HepG2 (cell line): ENCODE data around the gene NME2. TPM values are rescaled to one million over a fixed set of nuclear protein-coding genes. Genes with fewer than 3 reads are reported as not detected.

ENCODE experiments used
- FOXC1 ChIP-seq: sonication (generic); formaldehyde crosslinking; IDR thresholded peaks from 2 replicates; pipeline ENCODE4 v1.8.0; 2022; ENCODE audit warnings: mild to moderate bottlenecking, missing genetic modification reagents, borderline replicate concordance
- FOXP4 ChIP-seq: sonication (generic); formaldehyde crosslinking; IDR thresholded peaks from 2 replicates; pipeline ENCODE4 v1.4.0; 2020; ENCODE audit warnings: missing genetic modification reagents
- GFI1 ChIP-seq: sonication (generic); formaldehyde crosslinking; IDR thresholded peaks from 2 replicates; pipeline ENCODE4 v1.5.0; 2020; ENCODE audit warnings: missing genetic modification reagents, mild to moderate bottlenecking, borderline replicate concordance
- KLF6 ChIP-seq: IDR thresholded peaks from 2 replicates; pipeline ENCODE4 v1.8.0; 2016; ENCODE audit warnings: missing biosample characterization, missing genetic modification reagents
- NFE2 ChIP-seq: sonication (generic); formaldehyde crosslinking; IDR thresholded peaks from 2 replicates; pipeline ENCODE4 v1.4.0; 2020; ENCODE audit warnings: missing genetic modification reagents
- POLR2A ChIP-seq, 2 experiments: IDR thresholded peaks; 2 replicates each; pipeline ENCODE4 v1.6.1; 2011; ENCODE audit warnings: low read depth in 2 of 2, low read length in 2 of 2, mild to moderate bottlenecking in 1 of 2, moderate library complexity in 1 of 2; ENCODE audit not compliant: insufficient read depth in 1 of 2
- REPIN1 ChIP-seq: sonication (generic); formaldehyde crosslinking; IDR thresholded peaks from 2 replicates; pipeline ENCODE4 v1.8.0; 2022; ENCODE audit warnings: missing genetic modification reagents, low read depth, mild to moderate bottlenecking, borderline replicate concordance
- ZFP36 ChIP-seq: fragments of 150-350 bp; IDR thresholded peaks from 2 replicates; pipeline ENCODE4 v1.6.1; 2018; ENCODE audit warnings: borderline replicate concordance, low read length, low read depth; ENCODE audit not compliant: partially characterized antibody
- ZNF407 ChIP-seq: sonication (generic); formaldehyde crosslinking; IDR thresholded peaks from one replicate; pipeline ENCODE4 v1.5.1; 2020; ENCODE audit warnings: mild to moderate bottlenecking, missing genetic modification reagents; ENCODE audit errors: not compliant biosample characterization
- ZNF562 ChIP-seq: sonication (generic); formaldehyde crosslinking; IDR thresholded peaks from 2 replicates; pipeline ENCODE4 v1.8.0; 2022; ENCODE audit warnings: missing genetic modification reagents, borderline replicate concordance
- ZNF619 ChIP-seq: sonication (generic); formaldehyde crosslinking; IDR thresholded peaks from 2 replicates; pipeline ENCODE4 v1.4.0; 2020; ENCODE audit warnings: mild to moderate bottlenecking, missing genetic modification reagents
- ZNF674 ChIP-seq: sonication (generic); formaldehyde crosslinking; IDR thresholded peaks from 2 replicates; pipeline ENCODE4 v1.5.0; 2020; ENCODE audit warnings: low read depth, mild to moderate bottlenecking, missing genetic modification reagents
- ZNF678 ChIP-seq: sonication (generic); formaldehyde crosslinking; IDR thresholded peaks from 2 replicates; pipeline ENCODE4 v1.4.0; 2020; ENCODE audit warnings: mild to moderate bottlenecking, missing genetic modification reagents
- ZNF747 ChIP-seq: sonication (generic); formaldehyde crosslinking; IDR thresholded peaks from 2 replicates; pipeline ENCODE4 v1.8.1; 2023; ENCODE audit warnings: missing genetic modification reagents, mild to moderate bottlenecking, borderline replicate concordance
- ZNF749 ChIP-seq: sonication (generic); formaldehyde crosslinking; IDR thresholded peaks from 2 replicates; pipeline ENCODE4 v1.8.0; 2022; ENCODE audit warnings: mild to moderate bottlenecking, missing genetic modification reagents, moderate library complexity, borderline replicate concordance
- ZSCAN20 ChIP-seq: sonication (generic); formaldehyde crosslinking; IDR thresholded peaks from 2 replicates; pipeline ENCODE4 v1.4.0; 2020; ENCODE audit warnings: missing genetic modification reagents, mild to moderate bottlenecking, borderline replicate concordance
- polyA plus RNA-seq, 8 experiments: library from polyadenylated mRNA; depleted of rRNA in 3 of 8; stranded (reverse) in 7 of 8; unstranded in 1 of 8; fragments of >200 nt; fragmentation: Illumina TruSeq in 4 of 8; extraction: Trizol in 4 of 8; gene quantifications; 2 replicates each; pipeline versions ENCODE4 v1.2.1 to v1.2.3, GENCODE V29; 2011 to 2016; ENCODE audit warnings: low read depth in 4 of 8, missing spikeins in 1 of 8, mixed read lengths in 1 of 8; ENCODE audit not compliant: insufficient read depth in 1 of 8
- total RNA-seq, 5 experiments: library from RNA; depleted of rRNA; stranded (reverse); fragments of >200 nt; fragmentation: Illumina TruSeq; extraction: Trizol; gene quantifications; 2 replicates each; pipeline ENCODE4 v1.2.3, GENCODE V29; 2016; ENCODE audit warnings: low read depth in 1 of 5
- TF ChIP-seq, protein P1 (sequence below): sonication (generic); formaldehyde crosslinking; IDR thresholded peaks from 2 replicates; pipeline ENCODE4 v1.4.0; 2020; ENCODE audit warnings: missing genetic modification reagents, borderline replicate concordance

The NME2 gene
- total and polyA plus RNA-seq, 2 of the 13 experiments (the other 11 are each of a cell fraction or from before 2014, with no cell fraction given), result 790 to 1,213 TPM

DNA sequence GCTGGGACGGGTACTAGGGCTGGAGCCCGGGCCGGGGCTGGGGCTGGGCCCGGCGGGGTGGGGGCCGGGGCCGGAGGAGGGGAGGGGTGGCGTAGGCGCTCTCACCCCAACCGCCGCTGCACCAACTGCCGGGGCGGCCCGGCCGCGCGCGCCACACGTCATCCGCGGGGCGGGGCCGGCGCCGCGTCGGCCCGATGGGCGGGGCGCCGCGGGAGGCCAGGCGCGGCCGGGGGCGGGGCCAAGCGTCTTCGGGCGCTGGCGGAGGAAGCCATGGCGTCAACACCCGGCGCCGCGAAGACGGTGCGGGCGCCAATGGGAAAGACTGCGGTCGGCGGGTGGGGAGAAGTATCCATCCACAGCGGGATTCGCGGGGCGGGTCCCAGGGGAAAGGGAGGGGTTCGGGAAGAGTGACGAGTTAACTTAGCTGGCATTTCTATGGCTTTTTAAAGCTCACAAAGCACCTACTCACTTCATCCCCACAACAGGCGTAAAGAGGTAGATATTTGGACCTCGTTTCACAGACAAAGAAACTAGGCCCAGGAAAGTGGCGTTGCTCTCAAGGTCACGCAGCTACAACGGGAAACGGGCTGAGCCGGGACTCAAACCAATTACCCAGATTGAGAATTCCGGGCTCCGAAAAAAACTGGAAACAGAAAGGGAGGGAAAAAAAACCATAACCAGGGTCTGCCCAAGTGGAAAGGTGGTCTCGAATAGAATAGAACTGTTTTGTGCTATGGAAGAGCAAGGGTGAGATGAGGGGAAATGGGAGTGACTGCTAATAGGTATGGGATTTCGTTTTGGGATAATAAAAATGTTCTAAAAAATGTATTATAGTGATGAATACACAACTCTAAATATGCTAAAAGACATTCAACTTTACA, 45.2 kb upstream of the NME2 start, which contains the start of gene SPAG9 (continued):
- TF ChIP-seq FOXP4, result peak; percentile 66
- TF ChIP-seq KLF6 (CRISPR knock-in tag), result no peak
- TF ChIP-seq NFE2 (CRISPR knock-in tag), result no peak
- no peak for TF ChIP-seq ZNF562
- TF ChIP-seq ZNF674 (CRISPR knock-in tag), result no peak
- TF ChIP-seq ZNF407 (CRISPR knock-in tag), result no peak
- no peak for TF ChIP-seq ZSCAN20 (CRISPR knock-in tag)
- TF ChIP-seq REPIN1 (CRISPR knock-in tag), result no peak
- TF ChIP-seq, protein P1, sequence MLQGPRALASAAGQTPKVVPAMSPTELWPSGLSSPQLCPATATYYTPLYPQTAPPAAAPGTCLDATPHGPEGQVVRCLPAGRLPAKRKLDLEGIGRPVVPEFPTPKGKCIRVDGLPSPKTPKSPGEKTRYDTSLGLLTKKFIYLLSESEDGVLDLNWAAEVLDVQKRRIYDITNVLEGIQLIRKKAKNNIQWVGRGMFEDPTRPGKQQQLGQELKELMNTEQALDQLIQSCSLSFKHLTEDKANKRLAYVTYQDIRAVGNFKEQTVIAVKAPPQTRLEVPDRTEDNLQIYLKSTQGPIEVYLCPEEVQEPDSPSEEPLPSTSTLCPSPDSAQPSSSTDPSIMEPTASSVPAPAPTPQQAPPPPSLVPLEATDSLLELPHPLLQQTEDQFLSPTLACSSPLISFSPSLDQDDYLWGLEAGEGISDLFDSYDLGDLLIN (CRISPR knock-in tag), result peak; percentile 87; the same call in 1 of the 2 replicates
- TF ChIP-seq GFI1 (CRISPR knock-in tag), result no peak; the same call in 1 of the 2 replicates
- TF ChIP-seq ZNF747 (CRISPR knock-in tag), result peak; percentile 38; the same call in 1 of the 2 replicates
- peak; percentile 78; the same call in 1 of the 2 replicates for TF ChIP-seq ZNF749 (CRISPR knock-in tag)
- TF ChIP-seq FOXC1 (CRISPR knock-in tag), result no peak
- no peak for TF ChIP-seq ZNF619
- 0 out of 2 replicates have a peak, but pooled peaks have one; percentile 22 for TF ChIP-seq ZNF678 (CRISPR knock-in tag)
- peak; percentile 65 to 83; a peak in 3 of 4 replicates for TF ChIP-seq POLR2A (IDR thresholded peaks at IDR 0.05; ENCODE audit: insufficient read depth in 1 of 2, low read depth in 2 of 2, low read length in 2 of 2)
- no peak for TF ChIP-seq ZFP36
